Measurements from ENCODE around the gene ITM2A.
A peak's percentile ranks its signal among the peaks of the same experiment; 100 is the strongest.

The ITM2A gene

DNA sequence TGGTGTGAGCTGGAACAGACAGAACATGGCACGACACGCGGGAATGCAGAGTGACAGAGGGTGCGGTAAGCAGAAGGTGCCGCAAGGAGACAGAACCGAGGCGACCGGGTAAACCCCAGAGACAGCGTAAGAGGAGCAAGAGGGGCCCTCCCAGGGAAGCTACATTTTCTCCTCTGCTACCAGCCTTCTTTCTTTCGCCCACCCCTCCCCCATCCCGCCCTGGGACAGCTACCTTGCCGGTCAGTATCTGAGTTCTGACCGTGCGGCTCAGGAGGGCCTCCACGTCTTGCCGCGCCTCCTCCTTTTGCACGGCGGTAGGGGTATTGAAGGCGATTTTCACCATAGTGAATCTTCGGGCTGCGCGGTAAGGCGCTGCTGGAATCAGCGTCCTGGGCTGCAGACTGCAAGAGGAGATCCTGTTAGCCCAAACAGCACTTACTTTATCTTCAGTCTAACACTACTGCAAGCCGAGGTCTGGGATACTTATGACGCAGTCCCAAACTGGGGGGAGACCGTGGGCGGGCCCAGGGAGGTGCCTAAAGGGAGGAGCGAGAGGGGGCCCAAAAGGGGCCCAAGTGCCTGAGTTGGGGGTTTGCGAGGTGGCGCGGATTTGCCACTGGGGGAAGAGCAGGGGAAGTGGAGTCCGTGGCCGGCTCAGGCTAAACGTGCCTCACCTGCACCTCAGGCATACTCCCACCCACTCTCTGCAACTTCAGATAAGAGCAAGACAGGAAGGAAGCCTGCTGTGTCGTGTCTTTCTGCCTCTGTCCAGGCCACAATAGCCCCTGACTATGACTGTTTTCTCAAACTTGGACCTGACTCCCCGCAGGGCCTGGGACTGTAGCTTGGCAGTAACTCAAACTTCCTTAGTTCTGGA is at the start of gene ITM2A:
TSS of gene ITM2A (minus strand) at position 462 of the 877 bp plus-strand sequence. CDS start at position 343, 119 bp downstream.
- peak; percentile 61 to 63 for DNase-seq

DNA sequence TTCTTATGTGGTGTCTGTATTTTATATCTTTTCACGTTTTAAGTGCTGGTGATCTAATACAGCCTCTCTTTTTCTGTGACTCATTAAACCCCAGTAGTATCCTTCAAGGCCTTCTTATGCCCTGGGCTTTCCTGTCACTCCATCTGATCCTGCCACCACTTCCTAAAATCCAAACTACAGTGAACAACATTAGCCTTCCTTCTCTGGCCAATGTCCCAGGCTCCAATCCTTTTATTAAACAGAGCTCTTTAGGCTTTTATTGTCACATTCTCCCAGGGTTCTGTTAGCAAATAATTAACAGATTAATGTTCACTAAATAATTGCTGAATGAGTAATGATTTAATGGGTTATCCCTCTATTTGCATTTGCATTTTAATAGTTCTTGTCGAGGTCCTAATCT is 47.9 kb upstream of the ITM2A start:
- DNase-seq: no peak

- DNase-seq: no peak
Measured at GRCh38 chrX:79413963-79414362, 46.8 kb upstream of the ITM2A start.

GRCh38 chrX:79412972-79413371 is 45.8 kb upstream of the ITM2A start:
- no peak for DNase-seq

- no peak for DNase-seq
Measured at GRCh38 chrX:79412166-79412565, 45.0 kb upstream of the ITM2A start.

DNA sequence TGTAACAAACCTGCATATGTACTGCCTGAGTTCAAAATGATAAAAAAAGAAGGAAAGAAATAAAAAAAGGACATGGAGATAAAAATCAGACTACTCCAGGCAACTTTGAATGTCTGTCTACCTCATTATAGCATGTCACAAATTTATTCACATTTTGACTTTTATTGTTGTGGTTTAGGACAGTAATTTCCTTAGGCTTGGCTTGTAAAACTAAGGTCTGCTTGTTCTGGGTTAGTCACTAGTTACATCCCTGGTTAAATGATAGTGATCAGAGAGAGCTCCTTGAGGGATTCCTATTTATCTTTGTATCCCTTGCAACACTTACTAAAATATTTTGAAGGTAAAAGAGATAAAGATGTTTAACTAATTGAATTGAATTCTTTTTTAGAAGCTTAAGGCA is 42.5 kb upstream of the ITM2A start:
- no peak for DNase-seq

DNA sequence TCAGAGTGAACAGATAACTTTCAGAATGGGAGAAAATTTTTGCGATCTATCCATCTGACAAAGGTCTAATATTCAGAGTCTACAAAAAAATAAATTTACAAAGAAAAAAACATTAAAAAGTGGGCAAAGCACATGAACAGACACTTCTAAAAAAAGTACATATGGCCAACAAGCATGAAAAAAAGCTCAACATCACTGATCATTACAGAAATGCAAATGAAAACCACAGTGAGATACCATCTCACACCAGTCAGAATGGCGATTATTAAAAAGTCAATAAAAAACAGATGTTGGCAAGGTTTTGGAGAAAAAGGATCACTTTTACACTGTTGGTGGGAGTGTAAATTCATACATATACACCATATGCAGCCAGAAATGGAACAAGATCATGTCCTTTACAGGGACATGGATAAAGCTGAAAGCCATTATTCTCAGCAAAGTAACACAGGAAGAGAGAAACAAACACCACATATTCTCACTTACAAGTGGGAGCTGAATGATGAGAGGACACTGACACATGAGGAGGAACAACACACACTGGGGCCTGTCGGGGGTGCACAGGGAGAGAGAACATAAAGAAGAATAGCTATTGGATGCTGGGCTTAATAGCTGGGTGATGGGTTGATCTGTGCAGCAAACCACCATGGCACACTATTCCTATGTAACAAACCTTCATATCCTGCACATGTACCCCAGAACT is 41.6 kb upstream of the ITM2A start:
- DNase-seq: no peak

- DNase-seq: no peak
Measured at GRCh38 chrX:79400623-79401022, 33.5 kb upstream of the ITM2A start.

DNA sequence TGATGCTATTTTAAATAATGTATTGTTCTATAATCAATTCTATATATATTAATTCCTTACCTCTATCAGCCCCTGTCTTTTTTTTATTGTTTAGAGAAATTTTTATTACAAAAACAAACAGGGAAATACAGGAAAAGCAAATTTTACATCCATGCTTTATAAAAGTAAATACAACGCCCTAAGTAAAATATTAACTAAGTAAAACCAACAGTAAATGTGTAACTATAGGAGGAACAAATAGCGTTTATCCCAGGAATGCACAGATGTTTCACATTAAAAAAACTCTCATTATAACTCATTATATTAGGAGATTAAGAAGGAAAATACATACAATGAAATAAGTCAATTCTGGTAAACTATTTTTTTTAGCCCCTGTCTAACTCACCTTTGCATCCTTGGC is 8.2 kb upstream of the ITM2A start:
- DNase-seq: no peak

DNA sequence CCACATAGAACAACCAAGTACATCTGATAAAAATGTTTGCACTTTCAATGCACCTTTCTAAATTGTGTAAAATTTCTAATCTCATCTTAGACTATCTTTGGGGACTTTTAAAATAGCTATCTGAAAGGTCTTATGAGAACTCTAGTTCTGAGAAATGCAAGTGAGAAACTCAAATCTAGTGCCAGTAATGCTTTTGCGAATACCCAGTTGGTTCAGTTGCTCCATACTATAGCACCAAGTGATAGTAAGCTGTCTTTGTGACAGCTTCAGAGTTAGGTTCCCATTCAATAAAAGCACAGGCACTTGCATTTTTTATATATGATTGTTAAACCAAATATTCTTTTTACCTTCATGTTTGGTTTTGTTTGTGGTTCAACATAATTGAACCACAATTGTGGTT is 4.5 kb upstream of the ITM2A start:
- DNase-seq: no peak

DNA sequence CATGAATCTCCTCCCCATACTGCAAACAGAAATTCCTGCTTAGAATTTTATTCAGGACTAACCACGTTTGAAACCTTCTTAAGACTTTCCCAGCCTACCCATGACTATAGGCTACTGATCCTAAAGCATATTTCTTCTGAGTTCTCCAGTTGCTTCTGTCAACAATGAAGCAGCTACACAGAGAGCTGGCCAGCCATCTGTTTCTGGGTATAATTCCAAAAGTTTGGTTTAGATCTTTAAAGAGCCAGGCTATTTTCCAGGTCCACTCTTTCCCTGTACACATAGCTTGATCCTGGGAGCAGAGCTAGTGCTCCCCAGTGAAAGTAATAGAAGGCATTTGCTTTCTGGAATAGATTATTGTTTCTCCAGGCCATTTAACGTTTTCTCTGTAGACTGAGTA is 4.0 kb upstream of the ITM2A start:
- DNase-seq: no peak

DNA sequence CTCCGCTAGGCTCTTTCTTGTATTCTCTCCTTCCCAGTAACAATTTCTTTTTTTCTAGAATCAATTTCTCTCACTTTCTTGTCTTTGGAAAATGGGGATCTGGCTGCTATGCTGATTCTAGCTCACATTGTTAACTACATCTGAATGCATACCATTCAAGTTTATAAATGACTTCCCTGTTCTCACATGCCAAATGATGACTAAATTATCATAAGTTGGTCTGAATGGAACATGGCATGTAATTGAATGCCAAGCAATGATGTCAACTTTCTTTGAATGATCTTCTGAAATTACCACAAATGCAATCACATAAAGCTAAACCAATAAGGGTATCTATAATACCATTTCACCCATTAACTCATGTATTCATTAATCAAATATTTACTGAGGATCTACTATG is 2.7 kb upstream of the ITM2A start:
- no peak for DNase-seq

- no peak for DNase-seq
Measured at GRCh38 chrX:79368441-79368840, 1.3 kb upstream of the ITM2A start.

- DNase-seq: peak in 1 of 2 donors; percentile 16
Measured at GRCh38 chrX:79367907-79368306, 773 bp upstream of the ITM2A start.

- DNase-seq: no peak
Measured at GRCh38 chrX:79366556-79366872, 620 bp downstream of the ITM2A start.

- no peak for DNase-seq
Measured at GRCh38 chrX:79365591-79365990, 1.5 kb downstream of the ITM2A start.

DNA sequence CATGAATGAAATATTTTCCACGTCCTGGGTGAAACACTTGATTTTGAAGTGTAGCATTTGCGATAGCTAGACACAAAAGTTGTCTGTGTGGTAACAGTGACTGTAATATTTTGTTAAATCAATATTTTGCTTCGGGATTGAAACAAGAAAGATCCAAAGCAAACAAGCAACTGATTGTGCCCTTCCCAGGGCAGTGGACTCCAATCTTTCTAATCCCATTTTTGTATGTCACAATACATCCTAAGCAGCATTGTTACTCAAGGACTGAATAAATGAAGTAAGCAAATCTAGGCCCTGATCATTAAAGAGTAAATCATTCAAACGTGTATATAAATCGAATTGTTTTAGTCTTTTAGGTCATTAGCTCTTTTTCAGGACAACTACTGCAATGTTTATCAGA is 2.8 kb downstream of the ITM2A start:
- DNase-seq: no peak

DNA sequence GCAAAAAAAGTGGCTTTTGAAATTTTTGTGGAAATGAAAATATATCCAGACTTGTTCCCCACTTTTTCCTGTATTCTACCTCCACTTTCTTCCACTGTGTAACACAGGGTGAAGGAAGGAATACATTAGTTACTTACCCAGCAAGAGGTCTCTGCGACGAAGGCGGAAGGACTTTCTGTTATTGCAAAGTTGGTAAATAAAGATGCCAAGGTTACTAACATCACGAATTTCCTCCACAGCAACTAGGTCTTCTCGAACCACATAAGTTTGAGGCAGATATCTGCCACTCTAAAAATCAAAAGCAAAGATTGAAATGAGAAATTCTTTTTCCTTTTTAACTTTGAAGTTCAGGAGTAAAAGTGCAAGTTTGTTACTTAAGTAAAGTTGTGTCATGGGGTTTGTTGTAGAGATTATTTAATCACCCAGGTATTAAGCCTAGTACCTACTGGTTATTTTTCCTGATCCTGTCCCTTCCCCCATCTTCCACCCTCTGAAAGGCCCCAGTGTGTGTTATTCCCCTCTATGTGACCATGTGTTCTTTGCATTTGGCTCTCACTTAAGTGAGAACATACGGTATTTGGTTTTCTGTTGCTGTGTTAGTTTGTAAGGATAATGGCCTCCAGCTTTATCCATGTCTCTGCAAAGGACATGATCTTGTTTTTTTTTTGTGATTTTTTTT is 5.8 kb downstream of the ITM2A start:
- DNase-seq: no peak

DNA sequence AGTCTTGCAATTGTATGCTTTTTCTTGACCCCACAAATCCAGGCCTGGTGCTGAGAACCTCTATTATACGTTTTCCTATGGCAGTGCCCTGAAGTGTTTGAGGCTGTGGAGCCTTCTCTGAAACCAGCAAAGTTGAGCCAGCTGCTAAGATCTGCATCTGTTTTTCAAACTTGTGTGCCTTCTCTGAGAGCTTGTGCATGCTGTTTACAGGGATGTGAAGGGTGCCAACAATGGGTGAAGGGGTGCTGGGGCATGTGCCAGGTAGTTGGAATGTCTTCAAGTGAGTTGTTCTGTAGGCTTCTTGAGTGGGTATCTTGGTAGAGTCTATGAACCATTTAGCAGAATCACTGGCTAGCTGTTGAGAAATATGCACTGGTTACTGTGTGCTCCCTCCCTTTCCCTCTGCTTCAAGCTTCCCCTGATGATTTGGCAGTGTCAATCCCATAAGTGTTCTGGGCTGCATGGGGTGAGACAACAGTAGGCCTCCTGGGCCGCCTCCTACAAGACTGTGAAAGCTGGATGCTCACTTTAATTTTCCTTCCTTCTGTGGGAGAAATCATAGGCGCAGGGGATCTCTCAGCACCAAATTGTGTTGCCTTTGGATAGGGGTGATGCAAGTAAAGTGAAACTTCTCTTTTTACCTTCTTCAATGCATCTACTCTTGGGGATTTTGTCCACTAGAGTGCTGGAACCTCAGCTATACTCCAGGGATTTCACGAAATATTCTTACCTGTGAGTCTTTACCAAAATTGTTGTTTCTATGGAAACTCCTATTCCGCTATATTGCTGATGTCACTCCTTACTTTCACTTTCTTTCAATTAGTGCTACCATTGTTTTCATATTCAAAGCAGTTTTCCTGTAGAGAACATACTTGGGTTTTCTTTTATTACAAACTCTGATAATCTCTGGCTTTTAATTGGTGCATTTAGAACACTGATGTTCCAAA is 30.0 kb downstream of the ITM2A start:
- DNase-seq: no peak

GRCh38 chrX:79330022-79330421 is 37.1 kb downstream of the ITM2A start:
- DNase-seq: no peak

DNA sequence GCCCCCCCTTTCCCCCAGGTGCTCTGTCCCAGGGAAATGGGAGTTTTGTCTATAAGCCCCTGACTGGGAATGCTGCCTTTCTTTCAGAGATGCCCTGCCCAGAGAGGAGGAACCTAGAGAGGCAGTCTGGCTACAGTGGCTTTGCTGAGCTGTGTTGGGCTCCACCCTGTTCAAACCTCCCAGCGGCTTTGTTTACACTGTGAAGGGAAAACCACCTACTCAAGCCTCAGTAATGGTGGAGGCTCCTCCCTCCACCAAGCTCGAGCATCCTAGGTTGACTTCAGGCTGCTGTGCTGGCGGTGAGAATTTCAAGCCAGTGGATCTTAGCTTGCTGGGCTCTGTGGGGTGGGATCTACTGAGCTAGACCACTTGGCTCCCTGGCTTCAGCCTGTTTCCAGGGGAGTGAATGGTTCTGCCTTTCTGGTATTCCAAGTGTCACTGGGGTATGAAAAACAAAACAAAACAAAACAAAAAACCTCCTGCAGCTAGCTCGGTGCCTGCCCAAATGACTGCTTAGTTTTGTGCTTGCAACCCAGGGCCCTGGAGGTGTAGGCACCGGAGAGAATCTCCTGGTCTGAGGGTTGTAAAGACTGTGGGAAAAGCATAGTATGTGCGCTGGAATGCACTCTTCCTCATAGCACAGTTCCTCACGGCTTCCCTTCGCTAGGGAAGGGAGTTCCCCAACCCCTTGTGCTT is 41.7 kb downstream of the ITM2A start:
- DNase-seq: peak; percentile 4 to 16
